ENCODE measurements around the gene TTC22.

Gene TTC22

GRCh38 chr1:54751426-54751825 is 49.7 kb downstream of the TTC22 start:
- no peak for TF ChIP-seq CTCF (IDR thresholded peaks at IDR 0.05; ENCODE audit: insufficient read depth, low read depth, low read length, missing control alignments)
- DNase-seq (ENCODE audit: low read depth): no peak
- no peak overlapping the region for H3K4me3 ChIP-seq (ENCODE audit: low read length)

GRCh38 chr1:54750596-54750995 is 50.5 kb downstream of the TTC22 start:
- no peak for TF ChIP-seq CTCF (IDR thresholded peaks at IDR 0.05; ENCODE audit: insufficient read depth, low read depth, low read length, missing control alignments)

GRCh38 chr1:54748094-54748835 is 52.9 kb downstream of the TTC22 start:
- TF ChIP-seq CTCF (IDR thresholded peaks at IDR 0.05; ENCODE audit: insufficient read depth, low read depth, low read length, missing control alignments): no peak
- no peak for DNase-seq (ENCODE audit: low read depth)
- H3K4me3 ChIP-seq (ENCODE audit: low read length): no peak overlapping the region

More at GRCh38 chr1:54750596-54750995, 50.5 kb downstream of the TTC22 start:
- DNase-seq (ENCODE audit: low read depth): no peak
- no peak overlapping the region for H3K4me3 ChIP-seq (ENCODE audit: low read length)

- no peak for TF ChIP-seq CTCF (IDR thresholded peaks at IDR 0.05; ENCODE audit: insufficient read depth, low read depth, low read length, missing control alignments)
- no peak overlapping the region for H3K4me3 ChIP-seq (ENCODE audit: low read length)
- no peak for DNase-seq (ENCODE audit: low read depth)
Observed at GRCh38 chr1:54745864-54746263, 55.3 kb downstream of the TTC22 start.

- no peak for DNase-seq (ENCODE audit: low read depth)
- TF ChIP-seq CTCF (IDR thresholded peaks at IDR 0.05; ENCODE audit: insufficient read depth, low read depth, low read length, missing control alignments): no peak
- no peak overlapping the region for H3K4me3 ChIP-seq (ENCODE audit: low read length)
Observed at GRCh38 chr1:54745274-54745673, 55.8 kb downstream of the TTC22 start.

GRCh38 chr1:54744696-54745095 is 56.4 kb downstream of the TTC22 start:
- DNase-seq (ENCODE audit: low read depth): no peak
- no peak for TF ChIP-seq CTCF (IDR thresholded peaks at IDR 0.05; ENCODE audit: insufficient read depth, low read depth, low read length, missing control alignments)
- H3K4me3 ChIP-seq (ENCODE audit: low read length): no peak overlapping the region
